HepG2 (cell line): ENCODE data around the gene CHRNB1. TPM values are rescaled to one million over a fixed set of nuclear protein-coding genes. Genes with fewer than 3 reads are reported as not detected.

ENCODE experiments used
- HDAC2 ChIP-seq: sonication (generic); formaldehyde crosslinking; IDR thresholded peaks from 2 replicates; pipeline ENCODE4 v1.4.0; 2020; ENCODE audit warnings: missing genetic modification reagents
- HOXA3 ChIP-seq: sonication (generic); formaldehyde crosslinking; IDR thresholded peaks from 2 replicates; pipeline ENCODE4 v1.5.0; 2020; ENCODE audit warnings: missing genetic modification reagents
- IKZF1 ChIP-seq: fragments of 450-650 bp; IDR thresholded peaks from 2 replicates; pipeline ENCODE4 v1.7.1; 2016
- LCORL ChIP-seq, 2 experiments: fragments of 450-650 bp in 1 of 2; sonication (generic) in 1 of 2; formaldehyde crosslinking in 1 of 2; IDR thresholded peaks; 2 replicates each; pipeline versions ENCODE4 v1.5.0 to v1.6.1; 2017 to 2020; ENCODE audit warnings: antibody characterized with exemption in 1 of 2, missing genetic modification reagents in 1 of 2
- MATR3 ChIP-seq: sonication (generic); formaldehyde crosslinking; IDR thresholded peaks from 2 replicates; pipeline ENCODE4 v1.4.0; 2020; ENCODE audit warnings: missing genetic modification reagents
- MTA3 ChIP-seq: sonication (generic); formaldehyde crosslinking; IDR thresholded peaks from 2 replicates; pipeline ENCODE4 v1.4.0; 2020; ENCODE audit warnings: missing genetic modification reagents
- NKX3-1 ChIP-seq: sonication (generic); formaldehyde crosslinking; IDR thresholded peaks from 2 replicates; pipeline ENCODE4 v1.5.0; 2020; ENCODE audit warnings: missing genetic modification reagents
- PLSCR1 ChIP-seq: sonication (generic); formaldehyde crosslinking; IDR thresholded peaks from 2 replicates; pipeline ENCODE4 v1.5.0; 2020; ENCODE audit warnings: missing genetic modification reagents, mild to moderate bottlenecking, borderline replicate concordance
- SIN3A ChIP-seq: IDR thresholded peaks from 2 replicates; pipeline ENCODE4 v1.6.1; 2011; ENCODE audit warnings: low read depth, mild to moderate bottlenecking, control low read depth, low read length, borderline replicate concordance
- SNRNP70 ChIP-seq: fragments of 200-400 bp; formaldehyde crosslinking; IDR thresholded peaks from 2 replicates; pipeline ENCODE4 v1.6.1; 2017; ENCODE audit warnings: mild to moderate bottlenecking, low read depth, low read length, moderate library complexity
- SPEN ChIP-seq: sonication (generic); formaldehyde crosslinking; IDR thresholded peaks from 2 replicates; pipeline ENCODE4 v1.5.1; 2020; ENCODE audit warnings: low read depth, mild to moderate bottlenecking, missing genetic modification reagents
- TBP ChIP-seq: sonication (generic); formaldehyde crosslinking; IDR thresholded peaks from 2 replicates; pipeline ENCODE4 v1.5.0; 2020; ENCODE audit warnings: missing genetic modification reagents
- TFDP2 ChIP-seq: sonication (generic); formaldehyde crosslinking; IDR thresholded peaks from 2 replicates; pipeline ENCODE4 v1.4.0; 2020; ENCODE audit warnings: missing genetic modification reagents
- ZFP37 ChIP-seq: sonication (generic); formaldehyde crosslinking; IDR thresholded peaks from 2 replicates; pipeline ENCODE4 v1.4.0; 2020; ENCODE audit warnings: missing genetic modification reagents, borderline replicate concordance
- ZFX ChIP-seq: sonication (generic); formaldehyde crosslinking; IDR thresholded peaks from 2 replicates; pipeline ENCODE4 v1.4.0; 2020; ENCODE audit warnings: mild to moderate bottlenecking, low read depth, missing genetic modification reagents, moderate library complexity
- ZGPAT ChIP-seq: IDR thresholded peaks from 2 replicates; pipeline ENCODE4 v1.6.1; 2016; ENCODE audit warnings: mild to moderate bottlenecking
- ZMAT3 ChIP-seq: sonication (generic); formaldehyde crosslinking; conservative IDR thresholded peaks from 2 replicates; pipeline ENCODE4 v1.7.0; 2021; ENCODE audit warnings: missing genetic modification reagents
- ZNF17 ChIP-seq: sonication (generic); formaldehyde crosslinking; IDR thresholded peaks from 2 replicates; pipeline ENCODE4 v1.5.0; 2020; ENCODE audit warnings: mild to moderate bottlenecking, missing genetic modification reagents
- polyA plus RNA-seq, 8 experiments: library from polyadenylated mRNA; depleted of rRNA in 3 of 8; stranded (reverse) in 7 of 8; unstranded in 1 of 8; fragments of >200 nt; fragmentation: Illumina TruSeq in 4 of 8; extraction: Trizol in 4 of 8; gene quantifications; 2 replicates each; pipeline versions ENCODE4 v1.2.1 to v1.2.3, GENCODE V29; 2011 to 2016; ENCODE audit warnings: low read depth in 4 of 8, missing spikeins in 1 of 8, mixed read lengths in 1 of 8; ENCODE audit not compliant: insufficient read depth in 1 of 8
- total RNA-seq, 5 experiments: library from RNA; depleted of rRNA; stranded (reverse); fragments of >200 nt; fragmentation: Illumina TruSeq; extraction: Trizol; gene quantifications; 2 replicates each; pipeline ENCODE4 v1.2.3, GENCODE V29; 2016; ENCODE audit warnings: low read depth in 1 of 5
- TF ChIP-seq, protein P1 (sequence below): sonication (generic); formaldehyde crosslinking; IDR thresholded peaks from 2 replicates; pipeline ENCODE4 v1.4.0; 2020; ENCODE audit warnings: mild to moderate bottlenecking, missing genetic modification reagents
- TF ChIP-seq, protein P2 (sequence below): sonication (generic); formaldehyde crosslinking; IDR thresholded peaks from 2 replicates; pipeline ENCODE4 v1.4.0; 2020; ENCODE audit warnings: missing genetic modification reagents

Gene CHRNB1
- total and polyA plus RNA-seq, 2 of the 13 experiments (the other 11 are each of a cell fraction or from before 2014, with no cell fraction given): 5.4 to 33.7 TPM

DNA sequence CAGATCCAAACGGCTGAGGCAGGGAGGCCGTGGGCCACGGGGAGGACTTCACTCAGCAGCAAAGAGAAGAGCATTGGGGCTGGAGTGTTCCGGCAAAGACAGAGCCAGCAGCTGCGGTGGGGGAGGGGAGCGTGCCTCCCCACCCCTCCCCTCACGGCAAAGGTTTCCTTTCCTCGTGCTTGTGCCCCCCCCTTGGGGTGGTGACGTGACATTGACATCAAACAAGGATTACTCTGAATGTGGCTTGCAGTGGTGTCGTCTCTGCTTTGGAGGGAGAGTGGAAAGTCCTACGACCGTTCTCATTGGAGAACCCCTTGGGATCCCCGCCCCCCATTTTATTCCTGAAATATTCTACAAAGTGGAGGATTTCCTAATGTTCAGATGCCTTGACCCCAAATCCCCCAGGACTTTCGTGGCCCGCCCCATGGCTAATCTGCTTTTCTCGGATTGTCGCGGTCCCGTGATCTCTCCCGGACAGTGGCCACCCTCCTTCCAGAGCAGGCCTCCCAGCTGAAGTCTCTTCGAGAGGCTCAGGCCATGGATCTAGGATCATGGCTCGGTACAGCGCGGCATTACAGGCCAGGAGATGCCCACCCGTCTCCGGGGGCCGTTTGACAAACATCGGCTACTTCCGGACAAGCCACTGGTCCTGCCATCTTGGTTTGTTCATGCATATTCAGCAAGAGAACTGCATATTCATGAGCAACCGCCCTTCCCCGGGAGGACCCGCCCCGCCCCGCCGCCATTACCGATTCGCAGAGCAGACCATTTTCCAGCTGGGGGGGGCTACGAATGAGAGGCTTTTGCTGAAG, 38.6 kb downstream of the CHRNB1 start (continued):
- TF ChIP-seq LCORL (IDR thresholded peaks at IDR 0.05): no peak
- 0 out of 2 replicates have a peak, but pooled peaks have one; percentile 70 for TF ChIP-seq LCORL (CRISPR knock-in tag; IDR thresholded peaks at IDR 0.05)
- TF ChIP-seq, protein P1, sequence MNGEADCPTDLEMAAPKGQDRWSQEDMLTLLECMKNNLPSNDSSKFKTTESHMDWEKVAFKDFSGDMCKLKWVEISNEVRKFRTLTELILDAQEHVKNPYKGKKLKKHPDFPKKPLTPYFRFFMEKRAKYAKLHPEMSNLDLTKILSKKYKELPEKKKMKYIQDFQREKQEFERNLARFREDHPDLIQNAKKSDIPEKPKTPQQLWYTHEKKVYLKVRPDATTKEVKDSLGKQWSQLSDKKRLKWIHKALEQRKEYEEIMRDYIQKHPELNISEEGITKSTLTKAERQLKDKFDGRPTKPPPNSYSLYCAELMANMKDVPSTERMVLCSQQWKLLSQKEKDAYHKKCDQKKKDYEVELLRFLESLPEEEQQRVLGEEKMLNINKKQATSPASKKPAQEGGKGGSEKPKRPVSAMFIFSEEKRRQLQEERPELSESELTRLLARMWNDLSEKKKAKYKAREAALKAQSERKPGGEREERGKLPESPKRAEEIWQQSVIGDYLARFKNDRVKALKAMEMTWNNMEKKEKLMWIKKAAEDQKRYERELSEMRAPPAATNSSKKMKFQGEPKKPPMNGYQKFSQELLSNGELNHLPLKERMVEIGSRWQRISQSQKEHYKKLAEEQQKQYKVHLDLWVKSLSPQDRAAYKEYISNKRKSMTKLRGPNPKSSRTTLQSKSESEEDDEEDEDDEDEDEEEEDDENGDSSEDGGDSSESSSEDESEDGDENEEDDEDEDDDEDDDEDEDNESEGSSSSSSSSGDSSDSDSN: no peak; the same call in 1 of the 2 replicates
- no peak for TF ChIP-seq PLSCR1 (CRISPR knock-in tag)
- peak; percentile 74 for TF ChIP-seq ZFX (CRISPR knock-in tag)
- peak; percentile 14; the same call in 1 of the 2 replicates for TF ChIP-seq SPEN (CRISPR knock-in tag)
- TF ChIP-seq IKZF1: no peak
- TF ChIP-seq SIN3A: no peak
- TF ChIP-seq SNRNP70: no peak
- no peak for TF ChIP-seq MTA3
- TF ChIP-seq HOXA3: peak; percentile 89
- no peak for TF ChIP-seq ZMAT3
- no peak for TF ChIP-seq TBP
- TF ChIP-seq ZNF17 (CRISPR knock-in tag): no peak
- TF ChIP-seq ZGPAT: no peak; the same call in 1 of the 2 replicates
- TF ChIP-seq TFDP2 (CRISPR knock-in tag): 0 out of 2 replicates have a peak, but pooled peaks have one; percentile 18
- no peak for TF ChIP-seq NKX3-1 (CRISPR knock-in tag)
- TF ChIP-seq, protein P2, sequence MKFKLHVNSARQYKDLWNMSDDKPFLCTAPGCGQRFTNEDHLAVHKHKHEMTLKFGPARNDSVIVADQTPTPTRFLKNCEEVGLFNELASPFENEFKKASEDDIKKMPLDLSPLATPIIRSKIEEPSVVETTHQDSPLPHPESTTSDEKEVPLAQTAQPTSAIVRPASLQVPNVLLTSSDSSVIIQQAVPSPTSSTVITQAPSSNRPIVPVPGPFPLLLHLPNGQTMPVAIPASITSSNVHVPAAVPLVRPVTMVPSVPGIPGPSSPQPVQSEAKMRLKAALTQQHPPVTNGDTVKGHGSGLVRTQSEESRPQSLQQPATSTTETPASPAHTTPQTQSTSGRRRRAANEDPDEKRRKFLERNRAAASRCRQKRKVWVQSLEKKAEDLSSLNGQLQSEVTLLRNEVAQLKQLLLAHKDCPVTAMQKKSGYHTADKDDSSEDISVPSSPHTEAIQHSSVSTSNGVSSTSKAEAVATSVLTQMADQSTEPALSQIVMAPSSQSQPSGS: no peak
- no peak for TF ChIP-seq MATR3 (CRISPR knock-in tag)
- TF ChIP-seq HDAC2 (CRISPR knock-in tag): no peak
- no peak for TF ChIP-seq ZFP37 (CRISPR knock-in tag)
